Naive thymus-derived CD4-positive, alpha-beta T cell (primary cell): ENCODE results near the gene MMADHC. TPM values are rescaled to one million over a fixed set of nuclear protein-coding genes. Genes with fewer than 3 reads are reported as not detected.

Experiments used
- ATAC-seq: fragments of 150-1000 bp; cut with Tn5 transposase; 2 replicates; pipeline ENCODE4 v1.10.0; 2021; ENCODE audit warnings: mild to moderate bottlenecking, moderate library complexity
- CTCF ChIA-PET: fragments of 350-600 bp; sonication (Branson Sonifier 250); formaldehyde crosslinking; loops from one replicate; lab custom pipeline; 2021; ENCODE audit warnings: antibody characterized with exemption; lab: Charles Lee
- POLR2A ChIA-PET: fragments of 350-600 bp; sonication (Branson Sonifier 250); formaldehyde crosslinking; loops from one replicate; lab custom pipeline; 2021; ENCODE audit warnings: antibody characterized with exemption, inconsistent platforms; lab: Charles Lee
- DNase-seq, 9 donors: peaks; one replicate each; pipeline versions ENCODE4 v3.0.0 to v3.0.0-alpha.2; 2020 to 2022; ENCODE audit warnings: mixed read lengths in 1 of 9
- H3K27ac ChIP-seq: one replicate; pipeline ENCODE4 v1.7.0; 2013; ENCODE audit warnings: mild to moderate bottlenecking, low read depth, low read length, moderate library complexity
- H3K27me3 ChIP-seq, 2 donors: one replicate each; pipeline ENCODE4 v1.7.0; 2013; ENCODE audit warnings: low read length in 2 of 2, mild to moderate bottlenecking in 2 of 2, moderate library complexity in 2 of 2; ENCODE audit not compliant: control insufficient read depth in 2 of 2, insufficient read depth in 2 of 2
- H3K36me3 ChIP-seq, 3 experiments: 1 replicate in 2 of 3; 2 replicates in 1 of 3; pipeline ENCODE4 v1.7.0; 2013; ENCODE audit warnings: low read length in 3 of 3, mild to moderate bottlenecking in 3 of 3, moderate library complexity in 1 of 3; ENCODE audit not compliant: insufficient read depth in 3 of 3, control insufficient read depth in 2 of 3
- H3K4me1 ChIP-seq, 2 donors: one replicate each; pipeline ENCODE4 v1.7.0; 2013; ENCODE audit warnings: low read length in 2 of 2, mild to moderate bottlenecking in 2 of 2, moderate library complexity in 1 of 2; ENCODE audit not compliant: control insufficient read depth in 2 of 2, insufficient read depth in 2 of 2
- H3K4me3 ChIP-seq: 2 replicates; pipeline ENCODE4 v1.7.0; 2013; ENCODE audit warnings: mild to moderate bottlenecking, low read length
- H3K9me3 ChIP-seq, 3 experiments: 1 replicate in 2 of 3; 2 replicates in 1 of 3; pipeline ENCODE4 v1.7.0; 2013; ENCODE audit warnings: low read length in 3 of 3; ENCODE audit not compliant: control insufficient read depth in 2 of 3
- H3K27ac Mint-ChIP-seq, 9 donors: one replicate each; pipeline ENCODE4 v1.8.0; 2020 to 2022; ENCODE audit warnings: mixed read lengths in 9 of 9, mild to moderate bottlenecking in 8 of 9, moderate library complexity in 5 of 9, inconsistent platforms in 2 of 9
- H3K27me3 Mint-ChIP-seq, 5 donors: one replicate each; pipeline ENCODE4 v1.8.0; 2021 to 2022; ENCODE audit warnings: mixed read lengths in 5 of 5, mild to moderate bottlenecking in 1 of 5
- H3K36me3 Mint-ChIP-seq, 5 donors: one replicate each; pipeline ENCODE4 v1.8.0; 2020 to 2022; ENCODE audit warnings: mixed read lengths in 5 of 5, mild to moderate bottlenecking in 3 of 5, inconsistent platforms in 1 of 5
- H3K4me1 Mint-ChIP-seq, 7 donors: one replicate each; pipeline ENCODE4 v1.8.0; 2020 to 2022; ENCODE audit warnings: mixed read lengths in 7 of 7, mild to moderate bottlenecking in 3 of 7, inconsistent platforms in 1 of 7
- H3K4me3 Mint-ChIP-seq, 10 donors: one replicate each; pipeline ENCODE4 v1.8.0; 2020 to 2022; ENCODE audit warnings: mild to moderate bottlenecking in 10 of 10, mixed read lengths in 10 of 10, moderate library complexity in 6 of 10, inconsistent platforms in 2 of 10
- H3K9me3 Mint-ChIP-seq, 11 donors: one replicate each; pipeline ENCODE4 v1.8.0; 2020 to 2022; ENCODE audit warnings: mixed read lengths in 11 of 11, mild to moderate bottlenecking in 4 of 11, inconsistent platforms in 1 of 11, moderate library complexity in 1 of 11
- intact Hi-C, 2 donors: fragments of 100-400 bp; cut with micrococcal nuclease; formaldehyde crosslinking; loops; one replicate each; pipeline ENCODE4 v1.15.1; 2023
- polyA plus RNA-seq, 2 donors: library from polyadenylated mRNA; unstranded; fragments of 300-500 nt; fragmentation: Illumina TruSeq; gene quantifications; one replicate each; pipeline ENCODE4 v1.2.3, GENCODE V29; 2021
- total RNA-seq, 6 experiments: library from RNA in 5 of 6; stranded (reverse) in 5 of 6; gene quantifications; 1 replicate in 5 of 6; 2 replicates in 1 of 6; pipeline ENCODE4 v1.2.3 and lab custom pipeline; 2021 to 2026

Gene MMADHC
- total and polyA plus RNA-seq, 7 experiments from 2014 or later, result 53.3 to 157 (median 68.5) TPM

- no peak overlapping the region for H3K4me3 Mint-ChIP-seq
- Histone ChIP-seq H3K27ac (no peak overlapping the region), H3K9me3 (no peaks in the 10 kb centered on the region), H3K36me3 (peaks cover 19 to 72% (median 31%) of the 10 kb centered on the region in 3 experiments), H3K27me3 (no peaks in the 10 kb centered on the region), H3K4me1 (peaks cover 7 to 11% of the 10 kb centered on the region in 2 donors), H3K4me3 (no peak overlapping the region)
- peaks cover 5 to 45% (median 26%) of the 10 kb centered on the region in 5 donors for H3K36me3 Mint-ChIP-seq
- no peak for DNase-seq
- ChIA-PET POLR2A (no interaction called here), CTCF (interaction anchor here (2.2 kb wide), 1 partner anchor 14 kb away, joined by 5 read pairs; no protein-coding TSS in a partner anchor)
- ATAC-seq, result no peak
- H3K9me3 Mint-ChIP-seq, result peaks cover 0 to 1% (median 0%) of the 10 kb centered on the region in 11 donors
- intact Hi-C loops, result no loop called here
- H3K27me3 Mint-ChIP-seq, result no peaks in the 10 kb centered on the region
- no peak overlapping the region for H3K27ac Mint-ChIP-seq
- peaks cover 17 to 58% (median 37%) of the 10 kb centered on the region in 7 donors for H3K4me1 Mint-ChIP-seq
Measured at GRCh38 chr2:149575752-149576151, 11.8 kb downstream of the MMADHC start.

- Histone ChIP-seq H3K9me3 (no peaks in the 10 kb centered on the region), H3K4me1 (peaks cover 7 to 11% of the 10 kb centered on the region in 2 donors), H3K36me3 (peaks cover 18 to 69% (median 32%) of the 10 kb centered on the region in 3 experiments), H3K27me3 (no peaks in the 10 kb centered on the region), H3K27ac (no peak overlapping the region), H3K4me3 (no peak overlapping the region)
- no peak for ATAC-seq
- Mint-ChIP-seq H3K36me3 (peaks cover 5 to 41% (median 23%) of the 10 kb centered on the region in 5 donors), H3K9me3 (peaks cover 0 to 1% (median 0%) of the 10 kb centered on the region in 11 donors), H3K27ac (peak overlapping the region in 3 of 9 donors; percentile 9 to 45 (median 19)), H3K4me3 (no peak overlapping the region), H3K4me1 (peaks cover 12 to 53% (median 33%) of the 10 kb centered on the region in 7 donors), H3K27me3 (no peaks in the 10 kb centered on the region)
- CTCF ChIA-PET, result interaction anchor here (2.2 kb wide), 1 partner anchor 14 kb away, joined by 5 read pairs; no protein-coding TSS in a partner anchor
- POLR2A ChIA-PET, result no interaction called here
- no peak for DNase-seq
- intact Hi-C loops, result no loop called here
Measured at GRCh38 chr2:149575277-149575676, 12.3 kb downstream of the MMADHC start.

GRCh38 chr2:149573760-149574159 is 13.8 kb downstream of the MMADHC start:
- intact Hi-C loops, result loop anchor here (1.0 to 2.0 kb wide), 2 partner anchors 10 to 13 kb away; partner anchors contain the start of gene MMADHC (in 1 of the 2)
- Mint-ChIP-seq H3K27ac (no peak overlapping the region), H3K36me3 (peaks cover 5 to 40% (median 29%) of the 10 kb centered on the region in 5 donors), H3K4me3 (no peak overlapping the region), H3K4me1 (peaks cover 7 to 44% (median 25%) of the 10 kb centered on the region in 7 donors), H3K27me3 (no peaks in the 10 kb centered on the region), H3K9me3 (peaks cover 0 to 1% (median 0%) of the 10 kb centered on the region in 11 donors)
- no peak overlapping the region for H3K27ac ChIP-seq
- no peak for ATAC-seq
- ChIA-PET CTCF (interaction anchor here (2.2 kb wide), 1 partner anchor 12 kb away, joined by 5 read pairs; no protein-coding TSS in a partner anchor), POLR2A (interaction anchor here (0.7 kb wide), 1 partner anchor 8 kb away, joined by 4 read pairs; no protein-coding TSS in a partner anchor)
- no peak for DNase-seq
- no peak overlapping the region for H3K4me3 ChIP-seq
- no peaks in the 10 kb centered on the region for H3K9me3 ChIP-seq
- no peaks in the 10 kb centered on the region for H3K27me3 ChIP-seq
- H3K4me1 ChIP-seq, result peaks cover 5 to 7% of the 10 kb centered on the region in 2 donors
- H3K36me3 ChIP-seq, result peaks cover 16 to 71% (median 39%) of the 10 kb centered on the region in 3 experiments

- peaks cover 2 to 31% (median 15%) of the 10 kb centered on the region in 7 donors for H3K4me1 Mint-ChIP-seq
- H3K9me3 Mint-ChIP-seq, result no peaks in the 10 kb centered on the region
- H3K36me3 Mint-ChIP-seq, result peaks cover 5 to 35% (median 24%) of the 10 kb centered on the region in 5 donors
- no peak for DNase-seq
- ChIA-PET POLR2A (interaction anchor here (0.6 to 1.2 kb wide), 2 partner anchors 10 to 15 kb away, joined by 3 to 5 read pairs; no protein-coding TSS in a partner anchor), CTCF (interaction anchor here (1.1 kb wide), 1 partner anchor 11 kb away, joined by 3 read pairs; no protein-coding TSS in a partner anchor)
- H3K4me1 ChIP-seq, result peaks cover 0 to 3% of the 10 kb centered on the region in 2 donors
- H3K27ac ChIP-seq, result no peak overlapping the region
- no peak for ATAC-seq
- H3K9me3 ChIP-seq, result no peaks in the 10 kb centered on the region
- no peak overlapping the region for H3K4me3 Mint-ChIP-seq
- H3K4me3 ChIP-seq, result no peak overlapping the region
- peaks cover 17 to 67% (median 43%) of the 10 kb centered on the region in 3 experiments for H3K36me3 ChIP-seq
- no peaks in the 10 kb centered on the region for H3K27me3 ChIP-seq
- peak overlapping the region in 3 of 9 donors; percentile 25 to 68 (median 26) for H3K27ac Mint-ChIP-seq
- H3K27me3 Mint-ChIP-seq, result no peaks in the 10 kb centered on the region
- intact Hi-C loops, result loop anchor here in 1 of 2 donors (2.0 kb wide), 1 partner anchor 14 kb away; the partner anchor contains the start of gene MMADHC
Measured at GRCh38 chr2:149572102-149572953, 15.2 kb downstream of the MMADHC start.

- Mint-ChIP-seq H3K9me3 (no peaks in the 10 kb centered on the region), H3K27me3 (no peaks in the 10 kb centered on the region), H3K36me3 (peaks cover 0 to 28% (median 15%) of the 10 kb centered on the region in 5 donors), H3K27ac (peak overlapping the region in 1 of 9 donors; percentile 17), H3K4me1 (peaks cover 0 to 15% (median 0%) of the 10 kb centered on the region in 7 donors), H3K4me3 (no peak overlapping the region)
- H3K27me3 ChIP-seq, result no peaks in the 10 kb centered on the region
- H3K4me1 ChIP-seq, result no peaks in the 10 kb centered on the region
- ChIA-PET POLR2A (no interaction called here), CTCF (interaction anchor here (1.2 kb wide), 1 partner anchor 551 kb away, joined by 3 read pairs; no protein-coding TSS in a partner anchor)
- intact Hi-C loops, result loop anchor here in 1 of 2 donors (10.0 kb wide), 3 partner anchors 133 to 1633 kb away; no protein-coding TSS in a partner anchor
- ATAC-seq, result peak; percentile 46
- H3K27ac ChIP-seq, result no peak overlapping the region
- no peak overlapping the region for H3K4me3 ChIP-seq
- no peaks in the 10 kb centered on the region for H3K9me3 ChIP-seq
- no peak for DNase-seq
- peaks cover 9 to 54% (median 28%) of the 10 kb centered on the region in 3 experiments for H3K36me3 ChIP-seq
Measured at GRCh38 chr2:149568138-149568537, 19.4 kb downstream of the MMADHC start.

- H3K27ac ChIP-seq, result no peak overlapping the region
- Mint-ChIP-seq H3K9me3 (no peaks in the 10 kb centered on the region), H3K4me1 (peaks cover 0 to 5% (median 0%) of the 10 kb centered on the region in 7 donors), H3K36me3 (peaks cover 0 to 28% (median 12%) of the 10 kb centered on the region in 5 donors), H3K4me3 (no peak overlapping the region), H3K27me3 (no peaks in the 10 kb centered on the region), H3K27ac (peak overlapping the region in 3 of 9 donors; percentile 10 to 82 (median 70))
- ChIA-PET CTCF (no interaction called here), POLR2A (interaction anchor here (0.7 kb wide), 1 partner anchor 1162 kb away, joined by 3 read pairs; no protein-coding TSS in a partner anchor)
- intact Hi-C loops, result loop anchor here in 1 of 2 donors (10.0 kb wide), 3 partner anchors 132 to 1632 kb away; no protein-coding TSS in a partner anchor
- DNase-seq (no peak), ATAC-seq (no peak)
- no peaks in the 10 kb centered on the region for H3K27me3 ChIP-seq
- no peak overlapping the region for H3K4me3 ChIP-seq
- peaks cover 5 to 42% (median 28%) of the 10 kb centered on the region in 3 experiments for H3K36me3 ChIP-seq
- no peaks in the 10 kb centered on the region for H3K4me1 ChIP-seq
- H3K9me3 ChIP-seq, result no peaks in the 10 kb centered on the region
Measured at GRCh38 chr2:149566652-149567051, 20.9 kb downstream of the MMADHC start.
